ENCODE data around the gene PLPPR1.

The PLPPR1 gene

DNA sequence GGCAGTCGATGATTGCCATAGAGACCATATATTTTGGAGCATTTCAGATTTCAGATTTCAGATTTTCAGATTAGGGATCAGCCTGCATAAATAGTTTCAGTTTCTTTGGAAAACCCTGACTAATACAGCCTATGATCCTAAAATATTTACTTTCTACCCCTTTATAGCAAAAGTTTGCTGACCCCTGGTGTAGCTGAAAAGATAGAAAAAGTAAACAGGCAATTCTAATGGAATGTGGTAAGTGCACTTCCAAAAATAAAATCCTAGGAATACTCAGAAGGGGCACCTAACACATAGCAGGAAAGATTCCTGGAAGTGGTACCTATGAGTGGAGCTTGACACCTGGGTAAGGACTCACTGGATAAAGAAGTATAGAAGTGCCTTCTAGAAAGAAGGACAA, 321.8 kb downstream of the PLPPR1 start:
- DNase-seq (ENCODE audit: low spot score): no peak

DNA sequence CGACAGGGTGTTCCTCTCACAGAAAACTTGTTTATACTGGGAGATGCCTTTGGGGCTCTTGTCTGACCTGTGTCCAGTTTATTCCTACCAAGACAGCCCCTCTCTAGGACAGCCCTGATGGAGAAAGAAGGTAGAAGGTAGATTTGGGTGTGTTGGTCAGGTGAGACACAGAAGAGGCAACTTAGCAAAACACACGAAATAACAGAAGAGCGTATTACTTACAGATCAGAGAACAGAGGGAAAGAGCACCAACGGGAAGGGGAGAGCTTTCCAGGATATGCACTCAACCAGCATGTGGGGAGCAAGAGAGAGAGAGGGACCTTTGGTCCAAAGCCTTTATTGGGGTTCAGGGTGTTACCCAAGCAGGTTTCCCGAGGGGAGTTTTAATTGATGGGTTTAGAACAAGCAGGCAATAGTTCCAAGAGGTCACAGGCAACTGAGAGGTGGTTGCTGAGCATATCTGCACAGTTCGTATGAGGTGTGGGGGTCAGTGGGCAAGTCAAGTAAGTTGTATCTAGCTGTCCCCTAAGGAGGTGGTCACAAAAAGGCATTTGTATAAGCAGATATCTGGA, 324.5 kb downstream of the PLPPR1 start:
- DNase-seq (ENCODE audit: low spot score): no peak

GRCh38 chr9:101353683-101354082, 325.2 kb downstream of the PLPPR1 start:
- no peak for DNase-seq (ENCODE audit: low spot score)

DNA sequence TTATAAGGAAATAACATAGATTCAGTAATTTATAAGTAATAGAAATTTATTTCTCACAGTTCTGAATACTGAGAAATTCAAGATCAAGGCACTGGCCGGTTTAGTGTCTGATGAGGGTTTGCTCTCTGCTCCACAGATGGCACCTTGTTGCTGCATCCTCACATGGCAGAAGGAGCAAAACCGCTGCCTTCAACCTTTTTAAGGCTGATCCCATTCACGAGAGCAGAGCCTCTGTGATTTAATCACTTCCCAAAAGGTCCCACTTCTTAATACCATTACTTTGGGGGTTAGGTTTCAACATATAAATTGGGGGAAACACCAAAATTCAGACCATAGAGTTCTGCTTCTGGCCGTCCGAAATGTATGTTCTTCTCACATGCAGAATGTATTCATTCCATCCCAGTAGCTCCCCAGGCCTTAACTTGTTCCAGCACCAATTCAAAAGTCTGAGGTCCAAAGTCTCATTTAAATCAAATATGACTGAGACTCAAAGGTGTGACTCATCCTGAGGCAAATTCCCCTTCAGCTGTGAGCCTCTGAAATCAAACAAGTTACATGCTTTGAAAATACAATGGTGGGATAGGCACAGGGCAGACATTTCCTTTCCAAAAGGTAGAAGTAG, 325.7 kb downstream of the PLPPR1 start:
- no peak for DNase-seq (ENCODE audit: low spot score)

GRCh38 chr9:101354765-101355708, 326.5 kb downstream of the PLPPR1 start:
- DNase-seq (ENCODE audit: low spot score): no peak

- no peak for DNase-seq (ENCODE audit: low spot score)
These were observed 328.1 kb downstream of the PLPPR1 start for GRCh38 chr9:101356619-101357018.

DNA sequence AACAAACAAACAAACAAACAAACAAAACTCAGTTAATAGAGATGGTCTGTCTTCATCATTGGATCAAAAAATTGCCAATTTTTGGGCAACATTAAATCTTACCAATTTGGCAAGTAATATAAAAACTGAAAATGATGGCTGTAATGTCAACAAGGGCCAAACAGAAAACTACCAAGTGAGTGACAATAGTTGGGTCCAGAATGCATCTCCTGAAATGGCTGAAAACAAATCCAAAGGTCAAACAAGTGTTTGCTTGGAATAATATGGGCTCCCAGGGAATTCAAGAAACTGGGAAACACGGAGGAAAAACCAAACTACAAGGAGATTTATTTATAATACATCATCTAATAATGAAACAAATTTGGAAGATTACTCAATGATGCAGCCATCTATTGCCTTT, 331.2 kb downstream of the PLPPR1 start:
- no peak for DNase-seq (ENCODE audit: low spot score)

- DNase-seq (ENCODE audit: low spot score): no peak
These were observed 332.1 kb downstream of the PLPPR1 start for GRCh38 chr9:101360647-101361046.

GRCh38 chr9:101362450-101362849, 333.9 kb downstream of the PLPPR1 start:
- DNase-seq (ENCODE audit: low spot score): no peak

DNA sequence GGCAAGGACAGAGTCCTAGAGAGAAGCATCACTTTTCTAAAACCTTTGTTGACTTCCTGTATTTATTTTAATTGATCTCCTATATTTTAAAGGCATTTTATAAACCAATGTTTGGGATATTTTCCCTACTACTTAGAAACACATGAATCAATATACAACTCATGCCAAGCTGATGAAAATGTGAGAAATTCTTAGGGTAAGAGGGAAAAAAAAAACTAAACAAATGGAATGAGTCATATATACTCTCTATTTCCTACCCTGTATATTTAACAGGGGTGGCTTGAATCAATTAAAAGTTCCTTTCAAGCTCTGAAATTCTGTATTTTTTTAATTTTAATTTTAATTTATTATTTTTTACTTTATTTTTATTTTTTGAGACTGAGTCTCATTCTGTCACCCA, 336.7 kb downstream of the PLPPR1 start:
- DNase-seq (ENCODE audit: low spot score): no peak

DNA sequence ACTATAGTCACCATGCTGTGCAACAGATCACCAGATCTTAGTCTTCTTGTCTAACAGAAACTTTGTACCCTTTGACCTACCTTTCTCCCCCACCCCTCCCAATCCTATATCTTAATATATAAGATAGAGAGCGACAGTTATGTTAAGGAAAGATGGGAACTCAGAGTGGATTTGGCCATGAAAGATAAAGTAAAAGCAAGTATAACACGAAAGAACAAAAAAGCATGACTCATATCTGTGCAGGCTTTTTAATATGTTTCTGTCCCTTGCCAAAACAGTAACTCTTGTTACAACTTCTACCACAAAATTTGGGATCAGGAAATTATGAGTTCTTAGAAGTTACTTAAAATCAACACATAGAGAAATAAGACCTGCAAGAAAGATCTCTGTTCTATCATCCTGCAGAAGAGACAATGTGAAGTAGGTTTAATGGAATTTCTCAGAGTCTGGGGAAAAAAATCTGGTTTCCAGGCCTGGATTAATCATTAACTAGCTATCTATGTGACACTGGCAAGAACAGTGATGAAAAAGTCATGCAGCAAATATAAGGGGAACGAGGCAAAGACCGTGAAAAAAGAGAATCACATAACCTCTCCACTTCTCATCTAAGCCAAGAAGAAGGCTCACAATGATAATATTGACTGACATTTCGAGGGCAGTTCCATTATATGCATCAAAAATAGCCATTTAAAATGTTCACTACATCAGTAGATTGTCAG, 337.7 kb downstream of the PLPPR1 start:
- no peak for DNase-seq (ENCODE audit: low spot score)

DNA sequence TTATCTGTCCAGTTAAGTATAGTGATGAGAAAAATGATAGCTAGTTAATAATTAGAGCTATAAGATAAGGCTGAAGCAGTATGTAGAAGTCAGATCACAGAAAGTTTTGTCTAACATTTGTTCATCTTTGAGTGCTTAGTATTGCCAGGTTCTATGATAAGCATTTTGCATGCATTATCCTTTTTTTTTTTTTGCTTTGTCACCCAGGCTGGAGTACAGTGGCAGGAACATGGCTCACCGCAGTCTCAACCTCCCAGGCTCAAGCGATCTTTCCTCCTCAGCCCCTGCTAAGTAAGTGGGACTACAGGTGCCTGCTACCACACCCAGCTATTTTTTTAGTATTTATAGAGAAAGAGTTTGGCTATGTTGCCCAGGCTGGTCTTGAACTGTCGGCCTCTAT, 338.8 kb downstream of the PLPPR1 start:
- DNase-seq (ENCODE audit: low spot score): no peak

GRCh38 chr9:101369286-101369685, 340.8 kb downstream of the PLPPR1 start:
- no peak for DNase-seq (ENCODE audit: low spot score)

DNA sequence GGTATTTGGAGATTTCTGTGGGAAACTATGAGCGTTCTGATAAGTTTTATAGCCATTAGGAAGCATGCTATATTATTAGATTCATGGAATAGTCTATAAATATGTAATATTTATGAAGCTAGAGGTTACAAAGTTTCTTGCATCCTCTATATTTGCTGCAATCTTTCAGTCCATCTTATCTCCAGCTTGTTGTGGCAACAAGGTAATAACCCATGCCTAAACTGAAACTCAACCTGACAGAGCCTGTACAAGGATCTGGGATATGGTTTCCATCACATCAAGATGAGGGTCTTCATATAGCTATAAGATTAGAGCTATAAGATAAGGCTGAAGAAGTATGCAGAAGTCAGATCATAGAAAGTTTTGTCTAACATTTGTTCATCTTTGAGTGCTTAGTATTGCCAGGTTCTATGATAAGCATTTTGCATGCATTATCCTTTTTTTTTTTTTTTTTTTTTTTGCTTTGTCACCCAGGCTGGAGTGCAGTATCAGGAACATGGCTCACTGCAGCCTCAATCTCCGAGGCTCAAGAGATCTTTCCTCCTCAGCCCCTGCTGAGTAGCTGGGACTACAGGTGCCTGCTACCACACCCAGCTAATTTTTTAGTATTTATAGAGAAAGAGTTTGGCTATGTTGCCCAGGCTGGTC, 341.5 kb downstream of the PLPPR1 start:
- DNase-seq (ENCODE audit: low spot score): no peak

DNA sequence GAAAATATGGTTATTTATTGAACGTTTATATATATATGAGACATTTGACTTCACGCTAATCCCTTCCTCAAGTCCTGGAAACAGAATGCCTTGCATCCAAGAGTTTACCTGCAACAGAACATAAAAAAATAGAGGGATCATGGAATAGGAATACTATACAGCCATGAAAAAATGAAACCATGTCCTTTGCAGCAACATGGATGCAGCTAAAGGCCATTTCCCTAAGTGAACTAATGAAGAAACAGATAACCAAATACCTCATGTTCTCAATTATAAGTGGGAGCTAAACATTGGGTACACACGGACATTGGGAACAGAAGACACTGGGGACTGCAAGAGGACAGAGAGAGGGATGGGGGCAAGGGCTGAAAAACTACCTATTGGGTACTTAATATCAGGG, 343.3 kb downstream of the PLPPR1 start:
- no peak for DNase-seq (ENCODE audit: low spot score)

DNA sequence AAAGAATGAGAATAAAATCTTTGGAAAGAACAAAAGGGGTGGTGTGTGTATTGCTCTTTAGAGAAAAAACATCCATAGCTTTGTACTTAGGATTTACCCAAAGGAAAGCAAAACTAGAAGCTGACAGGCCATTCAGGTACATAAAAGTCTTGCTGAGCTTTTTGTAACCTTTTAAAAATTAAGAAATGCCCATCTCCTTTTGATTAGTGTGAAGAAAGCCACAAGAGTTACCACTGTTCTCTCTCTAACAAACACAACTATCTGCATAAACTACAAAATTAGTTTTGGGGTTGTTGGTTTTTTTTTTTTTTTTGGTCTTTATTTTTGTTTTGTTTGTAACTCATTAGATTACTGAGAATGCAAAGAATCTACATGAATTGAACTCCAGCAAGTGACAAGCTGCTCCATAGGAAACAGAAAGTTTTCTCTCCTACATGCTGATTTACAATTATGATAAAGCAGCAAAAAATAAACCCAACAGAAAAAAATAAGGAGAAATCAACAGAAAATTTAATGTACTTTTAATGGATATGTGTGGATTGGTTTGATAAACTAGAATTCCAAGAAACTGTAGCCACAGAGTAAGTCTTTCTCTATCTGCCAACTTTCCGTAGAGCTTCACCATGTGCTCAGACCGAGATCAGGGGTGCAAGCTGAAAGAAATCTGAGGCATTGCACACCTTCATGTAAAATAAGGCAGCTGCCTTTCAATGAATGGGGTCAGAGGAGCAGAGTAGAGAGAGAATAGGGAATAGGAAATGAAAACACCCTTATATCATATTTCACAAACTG, 344.0 kb downstream of the PLPPR1 start:
- DNase-seq (ENCODE audit: low spot score): no peak

All from ecto neural progenitor cell (in vitro differentiated cells).